Stimulated activated CD4-positive, alpha-beta T cell treated with anti-CD3 and anti-CD28 coated beads, Interleukin-4, amount 100 ng/mL, for 4 hours (primary cell): Measurements from ENCODE around the gene STYXL2.
A peak's percentile ranks its signal among the peaks of the same experiment; 100 is the strongest.

ENCODE experiments used
- DNase-seq, 2 experiments: peaks; one replicate each; pipeline ENCODE4 v3.0.0-alpha.2; 2020

Gene STYXL2

DNA sequence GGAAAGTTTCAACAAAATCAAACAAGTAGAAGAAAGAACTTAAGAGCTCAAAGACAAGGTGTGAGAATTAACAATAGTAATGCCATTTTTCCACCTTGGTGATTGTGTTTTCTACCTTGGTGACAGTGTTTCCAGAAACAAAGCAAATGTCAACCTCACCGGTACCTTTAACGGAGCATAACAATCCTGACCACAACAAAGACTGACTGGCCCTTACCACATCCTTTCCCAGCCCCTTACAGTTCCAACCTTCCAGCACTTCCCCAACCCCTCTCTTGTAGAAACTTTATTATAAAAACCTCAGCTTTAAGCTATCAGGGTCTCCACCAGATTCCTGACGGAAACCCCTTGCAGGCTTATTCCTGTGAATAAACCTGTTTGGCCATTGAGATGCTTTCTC lies 16.7 kb downstream of the STYXL2 start:
- no peak for DNase-seq

DNA sequence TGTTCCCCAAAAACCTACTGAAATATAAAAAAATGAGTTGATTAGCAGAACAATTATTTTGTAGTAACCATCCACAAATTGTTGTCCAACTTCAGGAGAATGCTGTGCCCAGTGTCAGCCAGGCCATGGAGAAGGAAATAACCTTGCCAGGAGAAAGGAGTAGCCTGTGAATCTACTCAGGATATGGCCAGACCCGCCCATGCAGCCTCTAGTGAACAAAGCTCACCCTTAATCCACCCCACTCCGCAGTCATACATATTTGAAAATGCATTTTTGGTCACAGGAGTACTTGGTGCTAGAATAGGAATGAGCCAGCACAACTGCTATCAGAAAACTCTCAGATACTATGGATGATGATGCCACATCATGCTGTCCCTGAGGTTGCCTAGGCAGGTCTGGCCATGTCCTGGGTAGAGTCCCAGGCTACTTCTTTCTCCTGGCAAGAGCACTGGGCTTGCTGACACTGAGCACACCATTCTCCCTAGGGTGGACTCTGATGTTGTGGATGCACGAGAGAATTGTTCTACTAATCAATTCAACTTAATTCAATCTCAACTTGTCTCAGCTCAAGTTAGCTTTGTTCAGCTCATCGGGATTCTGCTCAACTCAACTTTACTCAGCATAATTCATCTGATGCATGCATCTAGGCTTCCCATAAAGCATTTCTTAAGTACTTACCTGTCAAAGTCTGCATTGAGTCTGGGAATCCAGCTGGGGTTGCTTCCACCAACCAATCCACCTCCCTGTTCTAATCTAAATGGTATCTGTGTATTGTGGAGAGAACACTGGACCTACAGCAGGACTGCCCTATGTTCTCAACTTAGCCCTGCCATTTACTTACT lies 18.2 kb downstream of the STYXL2 start:
- DNase-seq: no peak

DNA sequence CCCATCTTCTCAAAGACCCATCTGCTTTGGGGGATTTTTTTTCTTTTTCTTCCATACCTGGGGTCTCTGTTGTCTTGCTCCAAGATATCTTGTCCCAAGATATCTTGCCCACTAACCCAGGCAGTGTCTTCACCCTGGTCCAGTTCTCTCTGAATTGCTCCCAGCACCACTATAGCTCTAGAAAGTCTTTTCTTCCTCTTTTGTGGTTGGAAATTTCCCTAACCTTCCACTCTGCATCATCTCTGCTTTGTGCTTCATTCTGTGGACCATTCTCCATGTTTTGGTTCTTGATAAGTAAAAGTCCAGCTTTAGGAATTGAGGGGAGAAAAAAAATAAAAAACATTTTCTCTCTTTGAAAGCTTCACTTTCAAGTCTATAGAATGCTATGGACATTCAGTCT lies 20.9 kb downstream of the STYXL2 start:
- DNase-seq: no peak

DNA sequence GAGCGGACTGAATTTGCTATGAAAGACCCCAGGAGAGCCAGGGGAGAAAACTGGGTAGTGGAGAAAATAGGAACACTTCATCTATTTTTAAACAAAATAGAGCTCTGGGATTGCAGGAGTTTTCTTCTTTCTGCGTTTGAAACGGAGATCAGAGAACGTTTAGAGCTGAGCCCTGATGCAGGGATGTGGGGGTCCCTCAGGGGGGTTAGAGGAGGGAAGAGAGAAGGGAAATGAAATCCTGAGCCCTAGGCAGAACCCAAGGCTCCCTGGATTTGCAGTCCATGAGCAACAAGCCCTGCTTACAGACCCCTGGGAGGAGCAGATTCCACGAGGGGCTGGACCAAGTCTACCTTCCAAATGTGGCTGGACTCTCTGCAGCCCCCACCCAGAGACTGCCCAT lies 21.8 kb downstream of the STYXL2 start:
- DNase-seq: no peak

DNA sequence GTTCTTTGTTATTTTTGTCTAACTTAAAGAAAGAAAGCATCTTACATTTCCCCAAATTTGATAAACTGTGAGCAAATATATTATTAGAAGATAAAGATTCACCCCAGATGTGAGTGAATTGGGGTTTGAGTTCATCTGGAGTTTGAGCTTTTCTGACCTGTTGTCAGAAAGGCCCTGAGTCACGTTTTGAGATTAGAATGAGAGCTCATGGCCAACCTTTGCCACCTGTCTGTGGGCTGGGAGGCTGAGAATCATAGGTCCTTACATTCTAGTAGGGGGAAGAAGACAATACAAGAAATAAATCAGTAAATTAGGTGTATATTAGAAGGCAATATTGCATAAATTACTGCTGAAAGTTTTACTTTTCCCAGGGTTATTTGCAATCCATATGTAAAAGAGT lies 22.3 kb downstream of the STYXL2 start:
- DNase-seq: no peak

DNA sequence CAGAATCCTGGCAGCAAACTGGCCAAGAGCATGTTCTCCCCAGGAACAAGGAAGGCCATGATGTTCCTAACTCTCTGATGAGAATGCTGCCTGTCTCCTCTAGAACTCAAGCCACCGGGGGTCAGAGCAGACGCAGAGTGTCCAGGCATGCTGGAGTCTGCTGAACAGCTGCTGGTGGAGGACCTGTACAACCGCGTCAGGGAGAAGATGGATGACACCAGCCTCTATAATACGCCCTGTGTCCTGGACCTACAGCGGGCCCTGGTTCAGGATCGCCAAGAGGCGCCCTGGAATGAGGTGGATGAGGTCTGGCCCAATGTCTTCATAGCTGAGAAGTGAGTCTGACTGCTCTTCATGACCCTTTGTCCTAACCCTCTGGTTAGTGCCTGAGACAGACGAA lies 23.4 kb downstream of the STYXL2 start:
- DNase-seq: no peak

DNA sequence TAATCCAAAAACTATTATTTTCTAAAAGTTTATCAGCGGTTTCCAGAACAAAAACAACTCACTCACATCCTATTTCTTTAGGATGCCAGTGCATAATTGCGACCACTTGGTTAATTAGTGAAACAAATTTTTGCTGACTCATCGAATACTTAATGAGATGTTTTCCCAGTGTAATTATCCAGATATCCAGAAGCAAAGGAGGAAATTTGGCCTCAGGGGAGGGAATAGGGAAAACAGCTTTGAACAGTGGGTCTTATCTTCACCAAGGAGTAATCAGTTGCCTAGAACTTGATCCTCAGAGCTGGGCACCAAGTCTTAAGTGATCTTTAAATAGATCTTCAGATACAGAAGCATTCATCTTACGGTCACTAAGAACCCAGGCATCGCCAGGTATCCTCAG lies 24.3 kb downstream of the STYXL2 start:
- DNase-seq: no peak

DNA sequence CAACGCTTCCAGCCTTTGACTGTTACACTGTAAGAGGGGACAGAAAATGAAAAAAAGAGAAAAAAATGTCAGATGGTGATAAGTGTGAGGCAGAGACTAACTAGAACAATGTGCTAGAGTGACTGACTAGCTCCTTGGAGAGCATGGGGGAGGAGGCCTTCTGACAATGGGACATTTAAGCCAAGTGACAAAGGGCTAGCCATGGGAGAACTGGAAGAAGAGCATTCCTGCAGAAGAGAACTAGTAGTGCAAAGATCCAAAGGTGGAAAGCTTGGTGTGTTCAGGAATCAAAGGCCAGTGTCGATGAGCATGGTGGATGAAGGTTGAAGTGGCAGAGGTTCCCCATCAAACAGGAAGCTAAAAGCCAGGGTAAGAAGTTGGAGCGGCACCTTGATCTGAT lies 25.8 kb downstream of the STYXL2 start:
- DNase-seq: no peak

DNA sequence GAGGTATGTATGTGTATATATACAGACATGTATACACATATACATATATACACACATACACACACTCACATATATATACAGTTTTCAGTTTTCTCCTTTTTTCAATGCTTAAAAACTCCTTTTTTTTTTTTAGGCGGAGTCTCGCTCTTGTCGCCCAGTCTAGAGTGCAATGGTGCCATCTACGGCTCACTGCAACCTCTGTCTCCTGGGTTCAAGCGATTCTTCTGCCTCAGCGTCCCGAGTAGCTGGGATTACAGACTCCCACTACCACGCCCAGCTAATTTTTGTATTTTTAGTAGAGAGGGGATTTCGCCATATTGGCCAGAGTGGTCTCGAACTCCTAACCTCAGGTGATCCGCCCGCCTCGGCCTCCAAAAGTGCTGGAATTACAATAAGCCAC lies 27.0 kb downstream of the STYXL2 start:
- DNase-seq: no peak

DNA sequence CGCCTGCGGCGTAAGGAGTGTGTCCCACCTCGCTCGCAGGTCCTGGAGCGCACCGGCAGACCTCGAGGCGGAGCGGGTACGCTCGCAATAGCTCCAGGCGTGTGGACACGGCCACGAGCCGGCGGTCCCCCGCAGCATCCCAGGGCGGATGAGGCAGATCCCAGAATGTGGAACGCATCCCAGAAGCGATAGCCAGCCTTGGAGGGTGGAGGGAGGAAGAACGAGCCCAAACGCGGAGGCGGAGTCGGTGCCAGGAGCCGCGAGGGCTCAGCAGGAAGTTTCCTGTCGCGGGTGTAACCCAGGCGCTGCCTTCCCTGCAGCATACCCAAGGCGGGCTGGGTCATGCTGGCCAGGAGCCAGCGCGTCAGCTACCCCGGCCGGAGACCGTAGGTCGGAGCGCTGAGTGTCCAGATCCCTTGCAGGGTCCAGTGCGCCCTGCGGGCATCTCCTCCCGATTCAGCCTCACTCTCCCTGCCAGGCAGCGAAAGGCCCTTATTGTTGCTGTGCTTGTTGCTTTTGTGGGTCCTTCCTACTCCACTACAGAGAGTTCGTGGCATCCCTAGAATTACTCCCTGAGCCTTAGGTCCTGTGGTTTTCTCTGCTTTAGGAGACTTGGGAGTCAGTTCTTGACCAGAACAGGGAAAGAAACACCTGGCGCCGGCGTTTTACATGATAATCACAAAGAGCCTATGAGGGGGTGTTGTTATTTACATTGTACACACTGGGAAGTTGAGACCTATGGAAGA lies 27.7 kb downstream of the STYXL2 start:
- peak; percentile 16 to 27 for DNase-seq

DNA sequence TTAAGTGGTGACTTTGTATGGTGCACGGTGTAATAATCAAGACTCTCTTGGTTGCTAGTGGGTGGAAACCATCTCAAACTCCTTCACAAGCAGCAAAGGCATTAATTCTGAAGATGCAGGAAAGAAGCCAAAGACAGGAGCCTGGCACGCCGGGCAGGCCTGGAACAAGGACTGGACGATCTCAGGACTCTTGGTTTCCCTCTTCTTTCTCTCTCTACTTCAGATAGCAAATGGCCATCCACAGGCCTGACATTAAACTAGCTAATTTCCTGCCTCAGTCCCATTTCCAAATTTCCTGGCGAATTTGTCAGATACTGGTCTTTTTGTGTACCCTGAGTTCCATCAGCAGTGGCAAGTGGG lies 28.2 kb downstream of the STYXL2 start:
- DNase-seq: no peak

DNA sequence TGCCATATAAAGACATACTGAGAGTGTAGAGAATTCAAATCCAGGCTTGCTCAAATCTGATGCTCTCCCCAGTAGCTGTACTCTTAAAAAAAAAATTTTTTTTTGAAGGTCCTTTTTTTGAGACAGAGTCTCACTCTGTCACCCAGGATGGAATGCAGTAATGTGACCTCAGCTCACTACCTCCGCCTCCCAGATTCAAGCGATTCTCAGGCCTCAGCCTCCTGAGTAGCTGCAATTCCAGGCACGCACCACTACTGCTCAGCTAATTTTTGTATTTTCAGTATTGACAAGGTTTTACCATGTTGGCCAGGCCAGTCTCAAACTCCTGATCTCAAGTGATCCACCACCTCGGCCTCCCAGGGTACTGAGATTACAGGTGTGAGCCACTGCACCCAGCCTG lies 28.7 kb downstream of the STYXL2 start:
- no peak for DNase-seq

DNA sequence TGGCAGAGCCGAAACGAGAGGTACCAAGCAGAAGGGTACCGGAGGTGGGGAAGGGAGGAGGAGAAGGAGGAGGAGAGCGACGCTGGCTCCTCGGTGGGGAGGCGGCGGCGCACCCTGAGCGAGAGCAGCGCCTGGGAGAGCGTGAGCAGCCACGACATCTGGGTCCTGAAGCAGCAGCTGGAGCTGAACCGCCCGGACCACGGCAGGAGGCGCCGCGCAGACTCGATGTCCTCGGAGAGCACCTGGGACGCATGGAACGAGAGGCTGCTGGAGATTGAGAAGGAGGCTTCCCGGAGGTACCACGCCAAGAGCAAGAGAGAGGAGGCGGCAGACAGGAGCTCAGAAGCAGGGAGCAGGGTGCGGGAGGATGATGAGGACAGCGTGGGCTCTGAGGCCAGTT lies 32.4 kb downstream of the STYXL2 start:
- no peak for DNase-seq

DNA sequence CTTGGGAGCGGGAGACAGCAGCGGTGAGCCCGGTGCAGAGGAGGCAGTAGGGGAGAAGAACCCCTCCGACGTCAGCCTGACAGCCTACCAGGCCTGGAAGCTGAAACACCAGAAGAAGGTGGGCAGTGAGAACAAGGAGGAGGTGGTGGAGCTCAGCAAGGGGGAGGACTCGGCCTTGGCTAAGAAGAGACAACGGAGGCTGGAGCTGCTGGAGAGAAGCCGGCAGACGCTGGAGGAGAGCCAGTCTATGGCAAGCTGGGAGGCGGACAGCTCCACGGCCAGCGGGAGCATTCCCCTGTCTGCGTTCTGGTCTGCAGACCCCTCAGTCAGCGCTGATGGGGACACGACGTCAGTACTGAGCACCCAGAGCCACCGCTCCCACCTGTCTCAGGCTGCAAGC lies 32.9 kb downstream of the STYXL2 start:
- DNase-seq: no peak

DNA sequence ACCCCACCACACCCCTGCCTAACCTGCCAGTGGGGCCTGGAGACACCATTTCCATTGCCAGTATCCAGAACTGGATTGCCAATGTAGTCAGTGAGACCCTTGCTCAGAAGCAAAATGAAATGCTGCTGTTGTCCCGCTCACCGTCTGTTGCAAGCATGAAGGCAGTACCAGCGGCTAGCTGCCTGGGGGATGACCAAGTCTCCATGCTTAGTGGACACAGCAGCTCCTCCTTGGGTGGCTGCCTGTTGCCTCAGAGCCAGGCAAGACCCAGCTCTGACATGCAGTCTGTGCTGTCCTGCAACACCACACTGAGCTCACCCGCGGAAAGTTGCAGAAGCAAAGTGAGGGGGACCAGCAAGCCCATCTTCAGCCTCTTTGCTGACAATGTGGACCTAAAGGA lies 33.4 kb downstream of the STYXL2 start:
- DNase-seq: no peak

DNA sequence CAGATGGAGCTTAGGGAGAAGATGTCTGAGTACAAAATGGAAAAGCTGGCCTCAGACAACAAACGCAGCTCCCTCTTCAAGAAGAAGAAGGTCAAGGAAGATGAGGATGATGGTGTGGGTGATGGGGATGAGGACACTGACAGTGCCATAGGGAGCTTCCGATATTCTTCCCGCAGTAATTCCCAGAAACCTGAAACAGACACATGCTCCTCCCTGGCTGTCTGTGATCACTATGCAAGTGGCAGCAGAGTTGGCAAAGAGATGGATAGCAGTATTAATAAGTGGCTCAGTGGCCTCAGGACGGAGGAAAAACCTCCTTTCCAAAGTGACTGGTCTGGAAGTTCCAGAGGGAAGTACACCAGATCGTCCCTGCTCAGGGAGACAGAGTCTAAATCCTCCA lies 33.8 kb downstream of the STYXL2 start:
- DNase-seq: no peak

DNA sequence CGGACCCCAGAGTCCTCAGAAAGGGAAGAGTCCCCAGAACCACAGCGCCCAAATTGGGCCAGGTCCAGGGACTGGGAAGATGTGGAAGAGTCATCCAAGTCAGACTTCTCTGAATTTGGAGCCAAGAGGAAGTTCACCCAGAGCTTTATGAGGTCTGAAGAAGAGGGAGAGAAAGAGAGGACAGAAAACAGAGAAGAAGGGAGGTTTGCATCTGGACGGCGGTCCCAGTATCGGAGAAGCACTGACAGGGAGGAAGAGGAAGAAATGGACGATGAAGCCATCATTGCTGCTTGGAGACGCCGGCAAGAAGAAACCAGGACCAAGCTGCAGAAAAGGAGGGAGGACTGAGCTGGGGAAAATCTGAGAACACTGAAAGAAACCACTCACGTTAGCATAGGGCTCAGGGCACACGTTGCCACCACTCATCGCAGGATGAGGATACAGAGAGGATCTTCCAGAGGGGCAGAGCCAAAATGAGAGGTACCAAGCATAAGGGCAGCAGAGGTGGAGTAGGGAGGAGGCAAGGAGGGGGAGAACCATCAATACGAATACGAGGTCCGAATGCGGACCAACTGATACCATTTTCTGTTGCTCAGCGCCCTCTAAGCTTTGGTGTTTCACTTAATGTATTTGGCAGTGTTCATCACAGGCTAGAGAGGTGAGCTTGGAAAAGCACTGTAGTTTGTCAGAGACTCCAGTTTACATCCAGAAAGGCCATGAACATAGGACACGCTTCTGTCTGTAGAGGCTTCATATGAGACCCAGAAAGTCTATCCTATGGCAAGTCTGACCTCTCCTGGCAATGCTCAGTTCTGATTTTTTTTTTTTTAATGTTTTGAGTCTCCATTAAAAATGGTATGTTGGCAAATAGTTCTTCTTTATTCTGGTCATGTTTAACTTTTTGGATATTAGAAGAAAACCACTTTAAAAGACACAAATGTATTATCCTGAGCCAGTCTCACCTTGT lies 34.7 kb downstream of the STYXL2 start:
- no peak for DNase-seq

DNA sequence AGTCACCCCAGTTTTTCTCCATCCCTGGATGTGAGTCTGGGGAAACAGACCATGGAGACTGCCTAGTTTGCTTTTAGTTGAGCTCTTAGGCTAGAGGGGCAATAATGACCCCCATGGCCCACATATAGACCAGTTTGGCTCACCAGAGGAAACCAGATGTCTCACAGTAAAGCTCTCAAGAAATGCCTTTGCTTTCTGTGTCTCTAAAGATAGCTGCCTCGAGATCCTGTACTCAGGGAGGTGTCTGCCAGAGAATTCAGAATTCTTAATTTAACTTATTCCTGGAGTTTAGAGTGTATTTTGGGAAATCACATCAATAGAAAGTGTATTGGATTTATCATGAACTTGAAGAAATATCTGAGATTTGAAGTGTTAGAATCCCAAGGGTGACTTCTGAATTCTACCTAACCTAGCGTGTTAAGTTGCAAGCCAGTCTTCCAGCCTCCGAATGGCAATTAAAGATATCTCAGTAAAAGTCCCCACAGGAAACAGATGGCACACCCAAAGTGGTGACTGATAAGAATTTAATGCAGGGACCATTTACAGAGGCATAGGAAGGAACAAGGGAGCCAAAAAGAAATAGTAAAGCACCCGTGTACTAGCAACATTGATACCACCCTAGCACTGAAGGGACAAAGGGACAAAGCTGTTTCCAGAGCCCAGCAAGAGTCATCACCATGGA lies 37.1 kb downstream of the STYXL2 start:
- DNase-seq: no peak

DNA sequence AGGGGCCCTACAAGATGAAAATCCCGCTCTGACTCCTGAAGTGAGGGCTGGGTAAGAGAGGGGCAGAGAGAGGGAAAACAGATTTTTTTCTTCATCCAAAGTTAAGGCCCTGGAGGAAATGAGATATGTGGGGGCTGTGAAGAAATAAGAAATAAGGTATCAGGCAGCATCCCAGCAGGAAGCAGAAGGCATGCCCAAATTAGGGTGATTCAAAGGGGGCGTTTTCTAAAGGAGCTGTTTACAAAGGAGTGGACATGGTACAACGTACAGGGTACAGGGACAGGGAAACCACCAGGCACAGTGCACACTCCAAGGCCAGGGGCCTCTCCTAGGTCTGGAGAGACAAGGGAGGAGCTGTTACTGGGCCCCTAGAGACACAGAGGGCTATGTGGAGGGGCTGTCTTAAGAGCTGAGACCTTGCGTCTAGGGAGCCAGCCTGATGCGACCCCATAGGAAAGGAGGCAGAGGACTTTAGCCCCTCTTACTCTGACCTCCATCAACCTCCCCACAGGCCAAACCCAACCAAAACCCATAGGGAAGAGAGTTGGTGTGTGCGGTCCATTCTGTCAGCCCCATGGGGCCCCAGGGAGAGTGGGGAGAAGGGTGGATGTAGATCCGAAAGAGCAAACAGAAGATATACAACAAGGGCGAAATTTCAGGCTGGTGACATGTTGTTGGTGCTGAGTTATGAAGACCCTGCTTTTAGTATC lies 38.6 kb downstream of the STYXL2 start:
- DNase-seq: no peak

DNA sequence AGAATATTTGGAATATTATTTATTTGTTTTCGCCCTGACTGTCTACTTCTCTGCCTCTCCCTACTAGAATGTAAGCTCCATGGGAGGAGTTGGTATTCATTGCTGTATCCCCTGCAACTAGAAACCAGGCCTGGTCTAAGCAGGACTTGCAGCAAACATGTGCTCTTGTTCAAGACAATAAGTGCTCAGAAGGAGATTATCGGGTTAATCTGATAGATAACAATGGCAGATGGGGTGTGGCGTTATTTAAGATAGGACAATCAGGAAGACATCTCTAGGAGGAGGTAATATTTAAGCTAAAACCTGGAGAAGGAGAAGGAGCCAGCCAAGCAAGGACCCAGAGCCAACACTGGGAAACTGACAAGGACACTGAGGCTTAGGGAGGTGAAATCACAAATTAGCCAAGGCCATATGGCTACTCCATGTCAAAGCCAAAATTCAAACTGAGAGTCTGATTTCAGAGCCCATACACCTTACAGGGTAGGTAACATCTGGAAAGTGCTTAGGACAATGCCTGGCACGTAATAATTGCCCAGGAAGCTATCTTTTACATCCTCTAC lies 41.5 kb downstream of the STYXL2 start:
- DNase-seq: no peak

DNA sequence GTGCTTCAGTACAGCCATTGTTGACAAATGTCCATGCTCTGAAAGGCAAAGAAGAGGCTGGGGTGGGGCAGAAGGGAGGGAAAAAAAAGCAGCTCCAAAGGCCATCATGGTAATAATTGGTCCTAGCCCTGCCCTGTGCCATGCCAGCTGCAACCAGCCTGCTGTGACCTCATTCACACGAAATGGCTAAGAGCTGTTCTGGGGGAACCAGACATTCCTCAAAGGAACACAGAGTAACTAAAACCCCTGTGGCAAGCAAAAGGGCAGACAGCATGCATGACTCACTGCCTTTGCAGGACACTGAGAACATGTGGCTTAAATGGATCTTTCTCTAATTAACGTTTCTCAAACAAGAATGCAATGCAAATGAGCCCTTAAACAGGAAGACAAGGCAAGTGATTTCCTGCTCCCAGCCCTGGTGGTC lies 42.3 kb downstream of the STYXL2 start:
- DNase-seq: no peak

DNA sequence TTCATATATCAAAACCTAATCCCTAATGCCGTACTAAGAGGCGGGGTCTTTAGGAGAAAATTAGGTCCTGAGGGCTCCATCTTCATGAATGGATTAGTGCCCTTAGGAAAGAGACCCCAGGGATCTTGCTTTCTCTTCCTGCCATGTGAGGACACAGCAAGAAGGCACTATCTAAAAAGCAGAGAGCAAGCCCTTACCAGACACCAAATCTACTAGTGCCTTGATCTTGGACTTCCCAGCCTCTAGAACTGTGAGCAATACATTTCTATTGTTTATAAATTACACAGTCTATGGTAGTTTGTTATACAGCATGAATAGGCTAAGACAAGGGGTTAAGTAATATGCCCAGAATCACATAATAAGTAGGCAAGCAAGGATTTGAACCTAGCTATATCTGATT lies 42.9 kb downstream of the STYXL2 start:
- DNase-seq: no peak
